SK-N-SH treated with all-trans-retinoic acid at 6 μM for 48 hours (cell line): Measurements from ENCODE around the gene KCNJ12.

Experiments used
- ATAC-seq: fragments of 200-7000 bp; cut with Tn5 transposase; 3 replicates; pipeline ENCODE4 v1.9.1; 2020; ENCODE audit warnings: mild to moderate bottlenecking, moderate library complexity
- ARNTL ChIP-seq: fragments of 450-650 bp; formaldehyde crosslinking; IDR thresholded peaks from 2 replicates; pipeline ENCODE4 v1.5.0; 2020; ENCODE audit warnings: low read depth, mild to moderate bottlenecking, moderate library complexity, borderline replicate concordance
- BACH2 ChIP-seq: fragments of 250-450 bp; sonication (Bioruptor Pico); IDR thresholded peaks from 2 replicates; pipeline ENCODE4 v1.9.0; 2021; ENCODE audit warnings: mild to moderate bottlenecking, borderline replicate concordance
- CSDC2 ChIP-seq: fragments of 250-450 bp; sonication (Bioruptor Pico); IDR thresholded peaks from 2 replicates; pipeline ENCODE4 v1.5.0; 2020; ENCODE audit warnings: mild to moderate bottlenecking, moderate library complexity
- ESRRG ChIP-seq: fragments of 250-450 bp; sonication (Bioruptor Pico); IDR thresholded peaks from 2 replicates; pipeline ENCODE4 v1.6.1; 2021; ENCODE audit warnings: mild to moderate bottlenecking
- GLIS3 ChIP-seq: fragments of 250-450 bp; sonication (Bioruptor Pico); IDR thresholded peaks from 2 replicates; pipeline ENCODE4 v1.5.0; 2020; ENCODE audit warnings: mild to moderate bottlenecking, moderate library complexity
- ISL1 ChIP-seq: fragments of 250-450 bp; sonication (Bioruptor Pico); IDR thresholded peaks from 2 replicates; pipeline ENCODE4 v2.1.2; 2022; ENCODE audit warnings: mild to moderate bottlenecking, moderate library complexity
- PPARA ChIP-seq: fragments of 250-450 bp; sonication (Bioruptor Pico); IDR thresholded peaks from 2 replicates; pipeline ENCODE4 v1.5.0; 2020; ENCODE audit warnings: mild to moderate bottlenecking, borderline replicate concordance
- SNAI2 ChIP-seq: fragments of 250-450 bp; sonication (Bioruptor Pico); IDR thresholded peaks from 2 replicates; pipeline ENCODE4 v1.5.0; 2020; ENCODE audit warnings: mild to moderate bottlenecking, moderate library complexity
- TCF4 ChIP-seq: fragments of 250-450 bp; sonication (Bioruptor Pico); IDR thresholded peaks from 2 replicates; pipeline ENCODE4 v1.8.0; 2021; ENCODE audit warnings: mild to moderate bottlenecking, moderate library complexity, borderline replicate concordance
- TOX ChIP-seq: fragments of 250-450 bp; sonication (Bioruptor Pico); IDR thresholded peaks from 2 replicates; pipeline ENCODE4 v1.8.0; 2021; ENCODE audit warnings: mild to moderate bottlenecking, moderate library complexity, borderline replicate concordance
- ZC3H10 ChIP-seq: fragments of 250-450 bp; sonication (Bioruptor Pico); IDR thresholded peaks from 2 replicates; pipeline ENCODE4 v1.5.1; 2021; ENCODE audit warnings: mild to moderate bottlenecking, moderate library complexity
- ZFP3 ChIP-seq: fragments of 250-450 bp; sonication (Bioruptor Pico); IDR thresholded peaks from 2 replicates; pipeline ENCODE4 v1.5.0; 2020; ENCODE audit warnings: mild to moderate bottlenecking, moderate library complexity
- ZNF8 ChIP-seq: fragments of 450-650 bp; formaldehyde crosslinking; IDR thresholded peaks from 2 replicates; pipeline ENCODE4 v1.5.0; 2020; ENCODE audit warnings: mild to moderate bottlenecking, moderate library complexity
- TF ChIP-seq, protein P1 (sequence below): fragments of 250-450 bp; sonication (Bioruptor Pico); IDR thresholded peaks from 2 replicates; pipeline ENCODE4 v1.5.1; 2020; ENCODE audit warnings: low read depth, mild to moderate bottlenecking, moderate library complexity
- TF ChIP-seq, protein P2 (sequence below): fragments of 250-450 bp; sonication (Bioruptor Pico); IDR thresholded peaks from 2 replicates; pipeline ENCODE4 v1.5.1; 2021; ENCODE audit warnings: mild to moderate bottlenecking, moderate library complexity
- TF ChIP-seq, protein P3 (sequence below): fragments of 250-450 bp; sonication (Bioruptor Pico); IDR thresholded peaks from 2 replicates; pipeline ENCODE4 v1.5.0; 2020; ENCODE audit warnings: mild to moderate bottlenecking, moderate library complexity
- TF ChIP-seq, protein P4 (sequence below): fragments of 250-450 bp; sonication (Bioruptor Pico); IDR thresholded peaks from 2 replicates; pipeline ENCODE4 v1.8.0; 2021; ENCODE audit warnings: low read depth, mild to moderate bottlenecking, moderate library complexity, borderline replicate concordance

The KCNJ12 gene

DNA sequence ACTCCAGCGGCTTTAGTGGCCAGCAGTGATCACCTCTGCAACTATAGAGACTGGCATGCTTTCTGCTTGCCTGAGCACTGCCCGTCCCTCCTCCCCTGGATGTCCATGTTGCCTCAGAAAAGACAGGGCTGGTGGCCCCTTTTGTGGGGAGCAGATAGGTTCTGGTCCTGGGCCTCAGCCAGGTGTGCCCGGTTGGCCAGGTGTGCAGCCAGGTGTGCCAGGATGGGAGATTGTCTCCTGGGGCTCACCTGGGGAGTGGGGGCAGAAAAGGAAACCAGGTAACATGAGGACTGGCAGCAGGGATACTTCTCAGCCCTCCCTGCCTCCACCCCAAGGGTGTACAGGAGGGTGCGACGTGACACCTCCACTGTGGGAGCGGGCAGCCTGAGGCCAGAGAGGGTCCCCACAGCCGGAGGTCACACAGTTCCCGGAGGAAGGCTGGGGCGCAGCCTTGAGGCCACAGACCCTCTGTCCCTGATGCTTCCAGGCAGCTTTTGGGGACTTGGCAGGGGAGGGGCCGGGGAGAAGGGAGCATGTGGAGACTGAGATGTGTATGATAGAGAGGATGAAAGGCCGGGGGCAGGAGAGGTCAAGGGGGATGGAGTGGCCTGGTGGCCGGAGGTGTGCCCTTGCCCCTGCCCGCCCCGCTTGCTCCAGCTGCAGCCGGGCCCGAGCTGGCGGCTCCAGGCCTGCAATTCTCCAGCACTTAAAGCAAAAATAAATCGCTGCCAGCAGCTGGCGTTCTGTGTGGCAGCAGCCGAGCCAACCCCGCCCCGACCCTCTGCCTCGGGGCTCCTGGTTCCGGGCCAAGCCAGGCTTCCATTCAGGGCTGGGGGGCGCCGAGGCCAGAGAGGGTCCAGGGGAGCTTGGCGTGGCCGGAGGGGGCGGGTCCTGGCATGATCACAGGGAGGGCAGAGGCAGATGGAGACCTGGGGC is 6.7 kb downstream of the KCNJ12 start:
- TF ChIP-seq GLIS3 (no peak), ISL1 (CRISPR knock-in tag) (no peak), ZFP3 (CRISPR knock-in tag) (no peak), BACH2 (CRISPR knock-in tag) (no peak)
- TF ChIP-seq, protein P1, sequence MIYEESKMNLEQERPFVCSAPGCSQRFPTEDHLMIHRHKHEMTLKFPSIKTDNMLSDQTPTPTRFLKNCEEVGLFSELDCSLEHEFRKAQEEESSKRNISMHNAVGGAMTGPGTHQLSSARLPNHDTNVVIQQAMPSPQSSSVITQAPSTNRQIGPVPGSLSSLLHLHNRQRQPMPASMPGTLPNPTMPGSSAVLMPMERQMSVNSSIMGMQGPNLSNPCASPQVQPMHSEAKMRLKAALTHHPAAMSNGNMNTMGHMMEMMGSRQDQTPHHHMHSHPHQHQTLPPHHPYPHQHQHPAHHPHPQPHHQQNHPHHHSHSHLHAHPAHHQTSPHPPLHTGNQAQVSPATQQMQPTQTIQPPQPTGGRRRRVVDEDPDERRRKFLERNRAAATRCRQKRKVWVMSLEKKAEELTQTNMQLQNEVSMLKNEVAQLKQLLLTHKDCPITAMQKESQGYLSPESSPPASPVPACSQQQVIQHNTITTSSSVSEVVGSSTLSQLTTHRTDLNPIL (CRISPR knock-in tag): no peak
- TF ChIP-seq, protein P2, sequence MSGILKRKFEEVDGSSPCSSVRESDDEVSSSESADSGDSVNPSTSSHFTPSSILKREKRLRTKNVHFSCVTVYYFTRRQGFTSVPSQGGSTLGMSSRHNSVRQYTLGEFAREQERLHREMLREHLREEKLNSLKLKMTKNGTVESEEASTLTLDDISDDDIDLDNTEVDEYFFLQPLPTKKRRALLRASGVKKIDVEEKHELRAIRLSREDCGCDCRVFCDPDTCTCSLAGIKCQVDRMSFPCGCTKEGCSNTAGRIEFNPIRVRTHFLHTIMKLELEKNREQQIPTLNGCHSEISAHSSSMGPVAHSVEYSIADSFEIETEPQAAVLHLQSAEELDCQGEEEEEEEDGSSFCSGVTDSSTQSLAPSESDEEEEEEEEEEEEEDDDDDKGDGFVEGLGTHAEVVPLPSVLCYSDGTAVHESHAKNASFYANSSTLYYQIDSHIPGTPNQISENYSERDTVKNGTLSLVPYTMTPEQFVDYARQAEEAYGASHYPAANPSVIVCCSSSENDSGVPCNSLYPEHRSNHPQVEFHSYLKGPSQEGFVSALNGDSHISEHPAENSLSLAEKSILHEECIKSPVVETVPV (CRISPR knock-in tag): no peak
- ATAC-seq: peak; percentile 20; the same call in 1 of the 3 replicates

DNA sequence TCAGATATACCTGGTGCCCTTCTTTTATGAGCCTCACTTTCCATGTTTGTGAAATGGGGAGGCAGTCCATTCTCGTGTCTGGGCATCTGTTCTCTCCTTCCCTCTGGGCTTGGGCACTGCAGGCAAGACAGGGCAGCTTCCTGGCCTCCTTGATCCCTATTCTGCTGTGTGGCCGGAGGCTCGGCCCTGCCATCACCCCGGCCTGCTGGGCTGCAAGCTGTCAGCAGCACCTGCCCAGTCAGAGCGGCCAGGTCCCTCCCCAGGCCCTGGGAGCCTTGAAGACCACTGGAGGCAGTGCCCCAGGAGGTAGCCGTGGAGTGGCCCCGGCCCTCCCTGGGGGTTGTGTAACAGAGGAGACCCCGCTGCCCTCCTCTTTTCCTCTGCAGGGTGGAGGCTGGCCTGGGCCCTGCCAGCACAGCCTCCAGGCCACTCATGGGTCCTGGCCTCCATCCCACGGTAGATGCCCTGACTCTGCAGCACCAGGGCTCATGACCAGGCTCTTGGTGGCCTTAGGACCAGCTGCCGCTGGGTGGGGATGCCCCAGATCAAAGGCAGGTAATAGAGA is 9.2 kb downstream of the KCNJ12 start:
- TF ChIP-seq GLIS3 (no peak), ZNF8 (CRISPR knock-in tag) (no peak), TCF4 (CRISPR knock-in tag) (no peak), SNAI2 (no peak), ZFP3 (CRISPR knock-in tag) (no peak), ESRRG (CRISPR knock-in tag) (no peak), PPARA (no peak), ISL1 (CRISPR knock-in tag) (no peak), ZC3H10 (CRISPR knock-in tag) (no peak), TOX (CRISPR knock-in tag) (no peak)
- TF ChIP-seq, protein P1 (CRISPR knock-in tag): no peak
- TF ChIP-seq, protein P3, sequence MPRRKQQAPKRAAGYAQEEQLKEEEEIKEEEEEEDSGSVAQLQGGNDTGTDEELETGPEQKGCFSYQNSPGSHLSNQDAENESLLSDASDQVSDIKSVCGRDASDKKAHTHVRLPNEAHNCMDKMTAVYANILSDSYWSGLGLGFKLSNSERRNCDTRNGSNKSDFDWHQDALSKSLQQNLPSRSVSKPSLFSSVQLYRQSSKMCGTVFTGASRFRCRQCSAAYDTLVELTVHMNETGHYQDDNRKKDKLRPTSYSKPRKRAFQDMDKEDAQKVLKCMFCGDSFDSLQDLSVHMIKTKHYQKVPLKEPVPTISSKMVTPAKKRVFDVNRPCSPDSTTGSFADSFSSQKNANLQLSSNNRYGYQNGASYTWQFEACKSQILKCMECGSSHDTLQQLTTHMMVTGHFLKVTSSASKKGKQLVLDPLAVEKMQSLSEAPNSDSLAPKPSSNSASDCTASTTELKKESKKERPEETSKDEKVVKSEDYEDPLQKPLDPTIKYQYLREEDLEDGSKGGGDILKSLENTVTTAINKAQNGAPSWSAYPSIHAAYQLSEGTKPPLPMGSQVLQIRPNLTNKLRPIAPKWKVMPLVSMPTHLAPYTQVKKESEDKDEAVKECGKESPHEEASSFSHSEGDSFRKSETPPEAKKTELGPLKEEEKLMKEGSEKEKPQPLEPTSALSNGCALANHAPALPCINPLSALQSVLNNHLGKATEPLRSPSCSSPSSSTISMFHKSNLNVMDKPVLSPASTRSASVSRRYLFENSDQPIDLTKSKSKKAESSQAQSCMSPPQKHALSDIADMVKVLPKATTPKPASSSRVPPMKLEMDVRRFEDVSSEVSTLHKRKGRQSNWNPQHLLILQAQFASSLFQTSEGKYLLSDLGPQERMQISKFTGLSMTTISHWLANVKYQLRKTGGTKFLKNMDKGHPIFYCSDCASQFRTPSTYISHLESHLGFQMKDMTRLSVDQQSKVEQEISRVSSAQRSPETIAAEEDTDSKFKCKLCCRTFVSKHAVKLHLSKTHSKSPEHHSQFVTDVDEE (CRISPR knock-in tag): no peak
- TF ChIP-seq, protein P2 (CRISPR knock-in tag): no peak
- TF ChIP-seq, protein P4, sequence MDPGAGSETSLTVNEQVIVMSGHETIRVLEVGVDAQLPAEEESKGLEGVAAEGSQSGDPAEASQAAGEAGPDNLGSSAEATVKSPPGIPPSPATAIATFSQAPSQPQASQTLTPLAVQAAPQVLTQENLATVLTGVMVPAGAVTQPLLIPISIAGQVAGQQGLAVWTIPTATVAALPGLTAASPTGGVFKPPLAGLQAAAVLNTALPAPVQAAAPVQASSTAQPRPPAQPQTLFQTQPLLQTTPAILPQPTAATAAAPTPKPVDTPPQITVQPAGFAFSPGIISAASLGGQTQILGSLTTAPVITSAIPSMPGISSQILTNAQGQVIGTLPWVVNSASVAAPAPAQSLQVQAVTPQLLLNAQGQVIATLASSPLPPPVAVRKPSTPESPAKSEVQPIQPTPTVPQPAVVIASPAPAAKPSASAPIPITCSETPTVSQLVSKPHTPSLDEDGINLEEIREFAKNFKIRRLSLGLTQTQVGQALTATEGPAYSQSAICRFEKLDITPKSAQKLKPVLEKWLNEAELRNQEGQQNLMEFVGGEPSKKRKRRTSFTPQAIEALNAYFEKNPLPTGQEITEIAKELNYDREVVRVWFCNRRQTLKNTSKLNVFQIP: no peak
- no peak for ATAC-seq

DNA sequence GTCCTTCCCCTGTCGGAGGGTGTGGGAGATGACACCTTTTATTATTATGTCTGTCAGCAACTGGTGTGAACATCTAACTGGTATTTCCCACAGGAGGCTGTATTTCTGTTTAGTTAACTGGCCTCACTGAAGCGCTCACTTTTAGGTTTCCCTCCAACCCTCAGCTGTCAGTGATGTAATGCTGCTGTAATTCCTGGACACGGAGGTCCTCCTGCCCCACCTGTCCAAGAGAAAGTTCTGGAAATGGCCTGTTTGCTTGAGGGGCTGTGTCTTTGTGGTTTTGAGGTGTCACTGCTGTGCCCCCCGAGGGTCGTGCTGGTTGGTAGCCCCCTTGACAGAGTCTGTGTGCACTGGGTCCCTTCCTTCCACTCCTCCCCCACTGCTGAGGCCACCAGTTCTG is 11.5 kb downstream of the KCNJ12 start:
- no peak for ATAC-seq
- TF ChIP-seq SNAI2 (no peak), CSDC2 (CRISPR knock-in tag) (no peak), ZC3H10 (CRISPR knock-in tag) (no peak), ESRRG (CRISPR knock-in tag) (no peak), TOX (CRISPR knock-in tag) (no peak), ARNTL (no peak), BACH2 (CRISPR knock-in tag) (no peak), ZFP3 (CRISPR knock-in tag) (no peak)
- TF ChIP-seq, protein P2 (CRISPR knock-in tag): no peak
- TF ChIP-seq, protein P4: no peak
- TF ChIP-seq, protein P3 (CRISPR knock-in tag): no peak
